GM10266 (cell line): ENCODE results near the gene DCUN1D3.
A peak's percentile ranks its signal among the peaks of the same experiment; 100 is the strongest.

Experiments used
- DNase-seq: peaks from one replicate; pipeline ENCODE4 v3.0.0; 2012; ENCODE audit errors: extremely low spot score
- TF ChIP-seq, protein P1 (sequence below): IDR thresholded peaks from 2 replicates; pipeline ENCODE4 v1.5.1; 2012; ENCODE audit warnings: mild to moderate bottlenecking, low read depth; ENCODE audit not compliant: control insufficient read depth, insufficient read depth; ENCODE audit errors: missing control alignments

DCUN1D3 gene

DNA sequence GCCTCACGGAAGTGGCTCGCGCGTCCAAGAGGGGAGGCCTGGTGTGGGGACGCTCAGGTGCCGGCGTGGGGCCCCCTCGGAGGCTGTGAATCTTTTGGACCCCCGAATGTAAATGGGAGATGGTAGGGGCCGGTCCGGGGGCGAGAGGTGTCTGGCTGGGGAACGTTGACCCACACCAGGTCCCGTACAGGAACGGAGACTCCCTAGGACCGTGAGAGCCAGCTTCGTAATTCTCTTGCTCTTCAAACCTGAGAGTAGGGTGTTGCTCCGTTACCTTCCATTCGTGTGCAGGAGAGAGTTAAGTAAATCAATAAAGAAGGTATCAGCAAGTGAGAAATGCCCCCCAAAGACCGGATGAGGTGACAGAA is 894 bp upstream of the DCUN1D3 start:
- DNase-seq, result no peak
- TF ChIP-seq, protein P1, sequence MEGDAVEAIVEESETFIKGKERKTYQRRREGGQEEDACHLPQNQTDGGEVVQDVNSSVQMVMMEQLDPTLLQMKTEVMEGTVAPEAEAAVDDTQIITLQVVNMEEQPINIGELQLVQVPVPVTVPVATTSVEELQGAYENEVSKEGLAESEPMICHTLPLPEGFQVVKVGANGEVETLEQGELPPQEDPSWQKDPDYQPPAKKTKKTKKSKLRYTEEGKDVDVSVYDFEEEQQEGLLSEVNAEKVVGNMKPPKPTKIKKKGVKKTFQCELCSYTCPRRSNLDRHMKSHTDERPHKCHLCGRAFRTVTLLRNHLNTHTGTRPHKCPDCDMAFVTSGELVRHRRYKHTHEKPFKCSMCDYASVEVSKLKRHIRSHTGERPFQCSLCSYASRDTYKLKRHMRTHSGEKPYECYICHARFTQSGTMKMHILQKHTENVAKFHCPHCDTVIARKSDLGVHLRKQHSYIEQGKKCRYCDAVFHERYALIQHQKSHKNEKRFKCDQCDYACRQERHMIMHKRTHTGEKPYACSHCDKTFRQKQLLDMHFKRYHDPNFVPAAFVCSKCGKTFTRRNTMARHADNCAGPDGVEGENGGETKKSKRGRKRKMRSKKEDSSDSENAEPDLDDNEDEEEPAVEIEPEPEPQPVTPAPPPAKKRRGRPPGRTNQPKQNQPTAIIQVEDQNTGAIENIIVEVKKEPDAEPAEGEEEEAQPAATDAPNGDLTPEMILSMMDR, result no peak

DNA sequence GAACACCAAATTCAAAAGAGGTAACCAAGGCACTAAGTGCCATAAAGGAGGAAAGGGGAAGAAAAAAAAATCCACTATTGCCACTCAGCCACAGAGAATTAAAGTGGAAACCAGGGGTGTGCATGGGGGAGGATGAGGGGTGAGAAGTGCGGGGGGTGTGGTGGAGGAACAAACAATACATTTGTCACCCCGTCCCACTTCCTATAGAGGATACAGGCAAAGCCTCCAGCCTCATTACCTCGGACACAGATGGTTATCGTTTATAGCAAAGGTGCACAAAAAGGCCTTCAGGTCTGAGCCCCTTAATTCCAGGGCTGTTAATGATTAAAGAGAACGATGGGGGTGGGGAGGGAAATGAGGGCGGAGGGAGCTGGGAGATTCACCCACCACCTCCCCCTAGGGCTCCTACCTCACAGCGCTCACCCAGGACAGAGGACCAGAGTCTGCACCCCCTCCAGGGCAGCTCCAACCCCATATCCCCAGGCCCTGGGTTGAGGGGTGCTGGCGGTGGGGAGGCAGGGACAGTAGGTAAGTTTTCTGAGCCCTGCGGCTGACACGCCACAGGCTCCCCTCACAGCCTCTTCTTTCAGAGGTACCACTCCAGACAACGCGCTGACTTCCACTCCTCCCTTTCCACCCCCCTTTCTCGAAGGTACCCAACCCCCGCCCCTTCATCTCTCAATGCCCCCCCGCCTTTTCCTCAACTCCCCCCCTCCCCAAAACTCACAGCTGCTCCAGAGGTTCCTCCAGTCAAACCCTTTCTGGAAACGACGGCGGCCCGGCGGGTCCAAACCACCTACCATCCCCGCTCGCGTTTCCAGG is 470 bp downstream of the DCUN1D3 start:
- peak; percentile 36 for DNase-seq
- TF ChIP-seq, protein P1, result no peak

DNA sequence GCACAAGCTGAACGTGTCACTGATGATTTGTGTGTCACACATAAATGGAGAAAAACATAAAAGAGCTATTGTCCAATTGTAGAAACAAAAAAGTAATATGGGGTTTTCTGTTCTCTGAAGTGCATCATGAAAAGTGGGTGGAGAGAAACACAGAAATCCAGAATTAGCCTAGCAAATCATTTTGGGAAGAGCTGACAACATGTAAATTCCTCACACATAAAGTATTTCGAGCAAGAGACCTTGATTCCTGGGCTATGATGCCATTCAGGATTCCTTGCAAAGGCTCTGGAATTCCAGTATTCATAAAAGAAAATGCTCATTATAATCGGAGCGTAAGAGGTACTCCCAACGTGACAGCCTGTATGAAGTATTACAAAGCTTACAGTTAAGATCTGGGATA is 1.1 kb downstream of the DCUN1D3 start:
- TF ChIP-seq, protein P1, result no peak
- no peak for DNase-seq

DNA sequence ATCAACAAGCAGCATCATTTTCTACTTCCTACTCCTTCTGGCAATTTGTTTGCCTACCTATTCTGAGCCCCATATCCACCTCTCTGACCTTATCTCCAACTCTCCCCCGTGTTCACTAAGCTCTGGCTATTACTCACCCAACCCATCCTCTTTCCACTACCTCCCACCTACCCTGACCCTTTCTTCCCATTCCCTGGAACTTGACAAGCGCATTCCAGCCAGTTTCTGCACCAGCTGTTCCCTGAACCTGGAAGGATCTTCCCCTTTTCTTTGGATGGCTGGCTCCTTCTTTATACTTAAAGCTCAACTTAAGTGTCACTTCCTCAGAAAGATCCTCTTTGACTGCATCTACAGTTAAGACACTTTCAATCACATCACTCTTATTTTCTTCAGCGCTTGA is 2.2 kb downstream of the DCUN1D3 start:
- TF ChIP-seq, protein P1, result no peak
- no peak for DNase-seq

DNA sequence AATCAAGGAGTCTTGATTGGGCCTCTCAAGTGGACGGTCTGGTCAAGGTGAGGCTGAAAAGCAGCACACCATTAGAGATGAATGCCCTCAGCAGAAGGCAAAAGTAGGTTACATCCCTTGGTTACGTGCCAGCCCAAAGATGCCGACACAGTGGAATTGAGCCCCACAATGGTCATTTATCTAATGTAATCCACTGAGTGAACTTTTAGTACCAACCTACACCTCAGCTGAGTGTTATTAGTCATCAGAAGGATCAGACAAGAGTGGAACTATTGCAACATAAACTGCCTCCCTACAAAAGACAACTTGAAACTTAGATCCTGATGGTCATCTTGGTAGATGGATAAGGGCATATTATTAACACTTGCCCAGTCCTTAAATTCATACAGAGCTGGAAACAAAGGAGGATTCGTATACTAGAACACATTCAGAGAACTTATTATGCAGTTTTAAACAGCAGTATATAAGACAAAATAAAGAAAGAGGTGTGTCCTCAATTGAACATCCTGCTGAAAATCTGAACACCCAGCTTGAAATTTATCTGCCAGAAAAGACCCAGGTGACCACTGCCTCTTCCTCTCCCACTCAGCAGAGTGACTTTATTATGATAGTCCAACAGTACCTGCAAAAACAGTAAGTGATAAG is 2.8 kb downstream of the DCUN1D3 start:
- TF ChIP-seq, protein P1, result no peak
- no peak for DNase-seq

DNA sequence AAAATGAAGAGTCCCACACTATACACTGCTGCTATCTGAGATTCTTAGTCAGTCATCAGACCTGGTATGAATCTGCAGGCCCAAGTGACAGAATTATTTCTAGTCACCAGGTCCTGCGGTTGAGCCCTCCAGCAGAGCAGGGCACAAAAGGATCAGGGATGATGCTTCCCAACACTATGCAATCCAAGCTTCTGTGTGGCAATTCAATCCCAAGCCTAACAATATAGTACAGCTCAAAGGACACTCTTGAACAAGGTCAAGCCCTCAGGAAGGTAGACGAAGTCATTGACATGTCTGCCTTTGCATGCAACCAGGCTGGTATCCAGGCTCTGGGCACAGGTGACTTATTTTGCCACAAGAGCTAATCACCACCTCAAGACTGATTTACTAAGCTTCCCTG is 5.8 kb downstream of the DCUN1D3 start:
- DNase-seq, result no peak
- TF ChIP-seq, protein P1, result no peak
